Measurements from ENCODE around the gene DCTD.

Gene DCTD

GRCh38 chr4:182876427-182876826 lies 40.8 kb downstream of the DCTD start:
- H3K4me3 ChIP-seq (ENCODE audit: low read length): no peak overlapping the region
- DNase-seq (ENCODE audit: low read depth, low spot score): no peak

- no peak overlapping the region for H3K4me3 ChIP-seq (ENCODE audit: low read length)
- DNase-seq (ENCODE audit: low read depth, low spot score): no peak
Observed at GRCh38 chr4:182875453-182876405, 41.5 kb downstream of the DCTD start.

- no peak for DNase-seq (ENCODE audit: low read depth, low spot score)
- H3K4me3 ChIP-seq (ENCODE audit: low read length): no peak overlapping the region
Observed at GRCh38 chr4:182874797-182875345, 42.3 kb downstream of the DCTD start.

DNA sequence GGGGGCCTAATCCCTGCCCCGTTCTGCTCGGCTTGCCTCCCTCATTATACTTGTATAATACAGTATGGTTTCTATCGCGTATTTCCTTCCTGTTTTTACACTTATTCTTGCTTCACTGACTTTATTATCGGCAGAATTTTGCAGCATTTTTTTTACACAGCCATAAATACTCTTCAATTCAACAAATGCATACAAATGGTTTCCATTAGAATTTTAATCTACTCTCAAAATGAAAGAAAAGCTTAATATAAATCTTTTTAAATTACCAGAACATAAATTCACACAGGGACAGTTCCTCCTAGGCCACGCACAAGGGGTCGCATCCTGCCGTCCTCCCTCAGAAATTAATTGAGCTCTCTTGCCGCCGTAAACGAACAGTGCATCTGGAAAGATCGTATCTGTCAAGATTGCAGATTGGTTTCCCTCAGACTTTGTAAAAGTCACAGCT lies 42.9 kb downstream of the DCTD start:
- H3K4me3 ChIP-seq (ENCODE audit: low read length): no peak overlapping the region
- no peak for DNase-seq (ENCODE audit: low read depth, low spot score)

- no peak overlapping the region for H3K4me3 ChIP-seq (ENCODE audit: low read length)
- DNase-seq (ENCODE audit: low read depth, low spot score): no peak
Observed at GRCh38 chr4:182873726-182874125, 43.5 kb downstream of the DCTD start.

- no peak for DNase-seq (ENCODE audit: low read depth, low spot score)
Observed at GRCh38 chr4:182873289-182873688, 43.9 kb downstream of the DCTD start.

DNA sequence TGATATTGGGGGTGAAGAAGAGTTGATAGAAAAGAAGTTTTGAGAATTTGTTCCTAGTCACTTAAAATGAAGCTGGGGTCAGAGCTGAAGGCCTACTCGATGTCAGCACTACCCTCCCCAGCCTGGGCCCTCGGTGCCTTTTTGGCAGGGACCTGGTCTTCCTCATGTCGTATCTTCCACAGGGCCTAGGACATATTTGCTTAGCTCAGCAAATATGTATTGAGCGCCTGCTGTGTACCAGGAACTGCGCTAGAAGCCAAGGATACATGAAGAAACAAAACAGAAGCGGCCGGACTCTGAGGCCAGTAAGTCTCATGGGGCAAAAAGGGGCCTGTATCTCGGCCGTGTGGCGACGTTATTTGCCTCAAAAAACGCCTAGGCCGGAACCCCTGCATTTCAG lies 44.3 kb downstream of the DCTD start:
- no peak overlapping the region for H3K4me3 ChIP-seq (ENCODE audit: low read length)
- no peak for DNase-seq (ENCODE audit: low read depth, low spot score)

More at GRCh38 chr4:182873289-182873688, 43.9 kb downstream of the DCTD start:
- no peak overlapping the region for H3K4me3 ChIP-seq (ENCODE audit: low read length)

DNA sequence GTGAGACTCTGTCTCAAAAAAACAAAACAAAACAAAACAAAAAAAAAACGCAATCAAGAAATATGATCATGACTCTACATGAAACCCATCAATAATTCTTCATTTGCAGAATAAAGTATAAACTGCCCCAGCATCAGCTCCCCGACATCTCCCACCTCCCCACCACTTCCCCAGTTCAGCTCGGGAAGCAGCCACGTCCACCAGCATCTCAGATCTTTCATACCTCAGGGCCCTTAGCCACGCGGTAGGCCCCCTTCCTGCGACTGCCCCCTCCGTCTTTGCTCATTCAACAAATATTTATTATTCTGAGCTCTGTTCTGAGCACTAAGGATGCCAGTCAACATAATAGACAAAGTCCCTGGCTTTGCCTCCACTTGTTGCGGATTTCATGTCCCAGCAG lies 45.6 kb downstream of the DCTD start:
- DNase-seq (ENCODE audit: low read depth, low spot score): no peak

DNA sequence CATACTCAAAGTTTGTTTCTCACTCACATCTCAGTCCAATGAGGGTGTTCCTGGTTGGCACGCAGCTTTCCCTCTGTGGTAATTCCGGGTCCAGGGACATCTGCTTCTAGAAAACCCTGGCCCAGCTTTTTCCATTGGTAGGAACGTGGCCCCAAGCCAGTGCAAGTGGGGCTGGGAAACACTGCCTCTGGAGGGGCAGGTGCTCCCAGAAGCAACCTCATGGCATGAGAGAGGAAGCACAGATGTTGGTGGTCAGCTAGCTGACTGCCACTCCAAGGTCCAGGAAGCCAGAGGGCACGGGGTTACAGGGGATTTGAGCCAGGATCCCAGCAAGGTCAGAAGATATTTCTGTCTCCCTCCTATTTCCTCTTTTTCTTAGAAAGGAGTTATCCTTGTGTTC lies 47.5 kb downstream of the DCTD start:
- DNase-seq (ENCODE audit: low read depth, low spot score): no peak
- H3K4me3 ChIP-seq (ENCODE audit: low read length): no peak overlapping the region

More for the DNA sequence above, 45.6 kb downstream of the DCTD start:
- H3K4me3 ChIP-seq (ENCODE audit: low read length): no peak overlapping the region

- no peak for DNase-seq (ENCODE audit: low read depth, low spot score)
- H3K4me3 ChIP-seq (ENCODE audit: low read length): no peak overlapping the region
Observed at GRCh38 chr4:182866746-182867145, 50.4 kb downstream of the DCTD start.

GRCh38 chr4:182863501-182863900 lies 53.7 kb downstream of the DCTD start:
- DNase-seq (ENCODE audit: low read depth, low spot score): no peak
- no peak overlapping the region for H3K4me3 ChIP-seq (ENCODE audit: low read length)

DNA sequence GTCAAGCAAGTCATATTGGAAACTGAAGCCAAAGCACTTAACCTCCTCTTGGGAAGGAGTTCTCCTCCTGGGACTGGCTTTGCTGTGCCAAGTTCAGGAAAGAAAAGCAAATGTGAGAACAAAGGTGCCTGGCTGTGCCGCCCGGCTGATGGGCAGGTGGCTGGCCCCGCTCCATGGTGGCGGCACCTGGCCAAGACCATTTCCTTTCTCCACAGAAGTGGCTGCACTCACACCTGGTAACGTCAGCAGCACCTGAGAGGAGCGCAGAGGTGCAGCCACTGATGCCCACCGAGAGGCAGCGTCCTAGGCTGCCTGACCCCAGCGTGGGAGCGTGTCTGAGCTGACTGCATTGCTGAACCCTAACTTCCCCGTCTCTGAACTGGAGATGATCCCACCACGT lies 54.3 kb downstream of the DCTD start:
- DNase-seq (ENCODE audit: low read depth, low spot score): no peak
- H3K4me3 ChIP-seq (ENCODE audit: low read length): no peak overlapping the region

DNA sequence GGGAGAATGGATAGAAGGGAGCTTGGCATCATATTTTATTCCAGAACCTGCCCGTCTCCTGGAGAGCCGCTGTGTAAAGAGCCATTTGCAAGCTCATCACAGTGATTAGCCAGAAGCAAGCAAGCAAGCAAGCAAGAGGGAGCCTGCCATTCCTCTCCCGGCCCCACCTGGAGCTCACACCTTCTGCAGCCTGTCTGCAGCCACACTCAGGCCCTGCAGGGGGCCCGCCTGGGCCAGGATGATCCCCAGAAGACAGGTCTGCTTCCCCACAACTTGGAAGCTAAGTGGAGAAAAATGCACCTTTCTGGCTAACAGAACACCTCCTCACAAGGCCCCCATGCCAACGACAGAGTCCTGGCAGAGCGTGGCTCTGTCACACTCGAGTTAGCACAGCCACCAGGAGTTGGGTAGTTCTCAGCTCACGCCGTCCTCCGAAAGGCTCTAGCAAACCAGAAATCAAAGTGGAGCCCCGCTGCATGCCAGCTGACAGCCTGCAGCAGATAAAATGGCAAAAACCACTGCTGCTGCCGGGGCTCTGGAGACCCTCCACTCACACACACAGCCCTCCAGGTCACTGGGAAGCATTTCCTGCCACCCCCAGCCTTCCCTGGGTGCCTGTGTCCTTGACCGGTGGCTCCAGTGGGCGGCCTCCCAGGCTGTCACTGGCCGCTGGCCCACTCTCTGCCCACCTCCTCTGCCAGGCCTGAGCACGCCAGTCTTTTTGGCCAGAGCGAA lies 54.9 kb downstream of the DCTD start:
- no peak overlapping the region for H3K4me3 ChIP-seq (ENCODE audit: low read length)
- DNase-seq (ENCODE audit: low read depth, low spot score): no peak

DNA sequence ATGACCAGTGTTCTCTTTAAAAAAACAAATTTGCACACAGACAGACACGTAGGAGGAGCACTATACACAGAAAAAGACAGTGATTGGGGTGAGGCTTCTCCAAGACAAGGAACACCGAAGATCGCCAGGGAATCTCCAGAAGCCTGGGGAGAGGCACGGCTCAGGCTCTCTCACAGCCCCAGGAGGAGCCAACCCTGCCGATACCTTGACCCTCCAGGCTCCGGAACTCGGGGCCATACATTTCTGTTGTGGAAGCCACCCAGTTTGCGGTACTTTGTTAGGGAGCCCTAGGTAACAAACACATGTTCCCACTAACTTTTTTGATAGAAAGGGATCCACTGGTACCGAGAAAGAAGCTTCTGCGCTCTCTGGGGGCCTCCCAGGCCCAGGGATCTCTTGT lies 55.8 kb downstream of the DCTD start:
- DNase-seq (ENCODE audit: low read depth, low spot score): no peak
- H3K4me3 ChIP-seq (ENCODE audit: low read length): no peak overlapping the region

GRCh38 chr4:182859730-182860129 lies 57.5 kb downstream of the DCTD start:
- DNase-seq (ENCODE audit: low read depth, low spot score): no peak
- no peak overlapping the region for H3K4me3 ChIP-seq (ENCODE audit: low read length)

GRCh38 chr4:182858711-182859110 lies 58.5 kb downstream of the DCTD start:
- no peak for DNase-seq (ENCODE audit: low read depth, low spot score)
- H3K4me3 ChIP-seq (ENCODE audit: low read length): no peak overlapping the region

DNA sequence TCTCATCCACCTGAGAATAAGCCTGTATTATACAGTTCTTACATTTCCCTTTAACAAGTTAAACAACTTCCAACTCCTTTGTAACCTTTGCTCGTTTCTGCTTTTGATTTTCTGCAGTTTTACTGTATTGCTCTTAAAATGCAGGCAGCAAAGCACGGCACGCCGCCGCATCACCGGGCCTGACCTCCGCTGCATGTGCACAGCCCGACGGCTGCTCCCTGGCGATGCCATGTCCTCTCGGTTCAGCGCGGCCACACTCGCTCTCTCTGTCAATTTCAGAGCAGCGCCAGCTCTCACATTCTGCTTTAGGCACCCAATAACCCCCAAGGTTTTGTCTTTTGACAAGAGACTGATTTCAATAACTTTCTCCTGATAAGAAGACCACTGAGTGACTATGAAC lies 60.3 kb downstream of the DCTD start:
- no peak overlapping the region for H3K4me3 ChIP-seq (ENCODE audit: low read length)
- no peak for DNase-seq (ENCODE audit: low read depth, low spot score)

DNA sequence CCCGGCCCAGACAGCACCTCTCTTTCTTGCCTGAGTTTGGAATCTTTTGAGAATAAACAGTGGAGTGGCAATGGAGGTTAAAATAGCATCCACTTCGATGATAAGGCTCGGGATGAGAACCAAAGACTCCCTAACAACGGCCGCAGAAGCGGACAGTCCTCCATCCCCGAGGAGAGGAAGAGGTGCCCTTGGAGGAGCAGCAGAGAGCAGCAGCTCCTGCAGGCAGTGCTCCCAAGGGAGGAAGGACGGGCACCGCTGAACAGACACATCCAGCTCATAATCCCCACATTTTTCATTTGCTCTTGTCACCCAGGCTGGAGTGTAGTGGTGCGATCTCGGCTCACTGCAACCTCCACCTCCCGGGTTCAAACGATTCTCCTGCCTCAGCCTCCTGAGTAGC lies 61.3 kb downstream of the DCTD start:
- H3K4me3 ChIP-seq (ENCODE audit: low read length): no peak overlapping the region
- DNase-seq (ENCODE audit: low read depth, low spot score): no peak

DNA sequence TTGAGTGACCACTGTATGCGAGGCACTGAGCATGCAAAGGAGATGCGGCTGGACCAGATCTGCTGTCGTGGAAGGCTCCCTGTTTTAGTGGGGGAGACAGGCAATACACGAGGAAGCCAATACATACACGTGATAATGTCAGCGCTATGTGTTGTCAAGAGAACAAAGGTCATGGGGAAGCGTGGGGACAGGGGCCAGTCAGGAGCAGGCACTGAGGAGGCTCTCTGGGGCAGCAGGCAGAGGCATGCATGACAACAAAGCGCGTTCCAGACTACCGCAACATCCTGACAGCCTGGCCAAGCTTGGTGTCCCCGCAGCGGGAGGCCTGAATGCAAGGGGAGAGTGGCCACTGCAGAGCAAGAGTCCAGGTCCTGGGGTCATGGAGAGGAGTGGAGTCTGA lies 61.9 kb downstream of the DCTD start:
- DNase-seq (ENCODE audit: low read depth, low spot score): no peak
- no peak overlapping the region for H3K4me3 ChIP-seq (ENCODE audit: low read length)

DNA sequence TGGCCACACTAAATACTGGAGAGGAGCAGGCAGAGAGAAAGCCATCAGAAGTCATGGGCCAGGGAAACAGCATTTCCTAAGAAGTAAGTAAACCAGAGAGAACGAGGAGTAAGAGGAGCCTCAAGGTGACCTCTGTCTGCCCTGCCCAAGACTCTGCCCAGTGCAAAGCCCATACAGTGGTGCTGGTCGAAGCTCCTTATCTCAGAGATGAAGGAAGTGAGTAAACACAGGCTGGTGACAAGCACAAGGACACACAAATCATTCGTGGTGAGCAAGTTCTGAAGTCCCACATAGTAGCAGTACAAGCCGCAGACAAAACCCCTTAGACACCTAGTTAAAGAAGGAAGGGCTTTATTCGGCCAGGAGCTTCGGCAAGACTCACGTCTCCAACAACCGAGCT lies 62.7 kb downstream of the DCTD start:
- DNase-seq (ENCODE audit: low read depth, low spot score): no peak
- H3K4me3 ChIP-seq (ENCODE audit: low read length): no peak overlapping the region
